Measurements from ENCODE around the gene ENAM. TPM values are rescaled to one million over a fixed set of nuclear protein-coding genes. Genes with fewer than 3 reads are reported as not detected.

ENAM gene
- total and polyA plus RNA-seq, 10 of the 15 experiments (the other 5 are each of a cell fraction or from before 2014, with no cell fraction given) = 0.04 to 1.3 (median 0.21) TPM

DNA sequence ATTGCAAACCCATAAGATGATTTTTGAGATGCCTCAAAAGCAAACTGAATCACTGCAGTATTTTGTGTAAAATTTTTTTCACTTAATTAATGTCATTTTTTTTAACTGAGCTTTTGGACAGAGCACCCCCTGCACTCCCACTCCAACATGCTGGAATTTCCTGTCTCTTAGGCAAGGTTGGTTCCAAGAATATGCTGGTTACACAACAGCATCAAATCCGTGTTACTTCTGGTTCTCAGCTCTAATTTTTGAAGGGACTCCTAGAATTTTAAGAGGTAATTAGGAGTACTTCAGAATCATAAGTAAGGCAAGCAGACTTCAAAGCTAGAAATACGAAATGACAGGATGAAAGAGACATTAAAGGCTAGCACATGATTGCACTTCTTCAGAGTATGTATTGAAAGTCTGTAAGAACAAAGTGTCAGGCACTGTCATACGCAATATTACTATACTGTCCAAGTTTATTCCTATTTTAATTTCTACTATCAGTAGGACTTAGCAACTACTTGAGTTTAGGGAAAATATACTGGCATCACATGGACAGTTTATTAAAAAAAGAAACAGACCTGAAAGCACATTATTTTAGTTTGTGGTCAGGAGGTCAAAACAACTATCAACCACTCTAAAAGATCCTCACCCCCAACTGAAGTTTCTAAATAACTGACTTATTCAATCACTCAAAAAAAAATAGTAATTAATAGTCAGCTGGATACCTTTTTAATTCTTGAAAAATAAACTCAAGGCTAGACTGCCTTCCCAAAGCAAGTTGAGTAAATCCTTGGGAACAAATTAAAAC is 39.4 kb downstream of the ENAM start:
- ChIA-PET RAD21 (ENCODE audit: unreplicated experiment) (interaction anchor here (0.7 to 5.8 kb wide), 6 partner anchors 9 to 161 kb away, joined by 3 to 44 read pairs (median 4); no protein-coding TSS in a partner anchor), POLR2A (interaction anchor here (0.9 to 2.8 kb wide), 6 partner anchors 9 to 68 kb away, joined by 3 to 28 read pairs (median 4); no protein-coding TSS in a partner anchor), CTCF (interaction anchor here (1.0 to 4.4 kb wide), 7 partner anchors 10 to 336 kb away, joined by 3 to 25 read pairs (median 3); partner anchors contain the start of gene GRSF1), SMC1A (ENCODE audit: uncharacterized antibody, unreplicated experiment) (interaction anchor here (0.7 to 13.0 kb wide), 8 partner anchors 12 to 501 kb away, joined by 3 to 170 read pairs (median 4); no protein-coding TSS in a partner anchor)
- Histone ChIP-seq H3K79me2 (ENCODE audit: control insufficient read depth, insufficient read depth, low read length) (peaks cover 11% of the 10 kb centered on the region), H3K9me3 (replicated peaks; ENCODE audit: control insufficient read depth, insufficient read depth, low read length) (no peaks in the 10 kb centered on the region), H4K20me1 (ENCODE audit: control insufficient read depth, insufficient read depth) (no peaks in the 10 kb centered on the region), H3K36me3 (ENCODE audit: control insufficient read depth in 2 of 2, insufficient read depth in 2 of 2, low read length in 1 of 2) (no peaks in the 10 kb centered on the region), H3K9ac (ENCODE audit: control insufficient read depth, insufficient read depth, low read length) (no peak overlapping the region), H3K27me3 (replicated peaks in 1 of 2; ENCODE audit: control insufficient read depth in 2 of 2, insufficient read depth in 2 of 2, low read length in 1 of 2) (no peaks in the 10 kb centered on the region), H3K27ac (ENCODE audit: control insufficient read depth, insufficient read depth) (no peak overlapping the region), H3K4me2 (ENCODE audit: control insufficient read depth, insufficient read depth) (peak overlapping the region; percentile 35; the same call in 1 of the 2 replicates), H3K4me1 (ENCODE audit: control insufficient read depth, insufficient read depth, low read length) (peaks cover 9% of the 10 kb centered on the region), H3K4me3 (no peak overlapping the region), H2AFZ (ENCODE audit: control insufficient read depth, low read depth, low read length) (peak overlapping the region; percentile 26)
- in situ Hi-C loops (cut with MboI) (no loop called here), intact Hi-C loops (cut with micrococcal nuclease; ENCODE audit: unreplicated experiment) (loop anchor here (1.0 kb wide), 1 partner anchor 11 kb away; no protein-coding TSS in a partner anchor)
- FAIRE-seq (no peak), DNase-seq (ENCODE audit: low read depth, low spot score) (no peak), ATAC-seq (peak; percentile 59)
- 41% methylated on average over 3 of the region's 3 CpGs for WGBS (ENCODE audit: insufficient coverage, insufficient replicate concordance, low lambda C conversion rate, missing lambda C conversion rate)
- BruUV-seq (replicated peaks) = no TSS peak
- TF ChIP-seq, protein P1, sequence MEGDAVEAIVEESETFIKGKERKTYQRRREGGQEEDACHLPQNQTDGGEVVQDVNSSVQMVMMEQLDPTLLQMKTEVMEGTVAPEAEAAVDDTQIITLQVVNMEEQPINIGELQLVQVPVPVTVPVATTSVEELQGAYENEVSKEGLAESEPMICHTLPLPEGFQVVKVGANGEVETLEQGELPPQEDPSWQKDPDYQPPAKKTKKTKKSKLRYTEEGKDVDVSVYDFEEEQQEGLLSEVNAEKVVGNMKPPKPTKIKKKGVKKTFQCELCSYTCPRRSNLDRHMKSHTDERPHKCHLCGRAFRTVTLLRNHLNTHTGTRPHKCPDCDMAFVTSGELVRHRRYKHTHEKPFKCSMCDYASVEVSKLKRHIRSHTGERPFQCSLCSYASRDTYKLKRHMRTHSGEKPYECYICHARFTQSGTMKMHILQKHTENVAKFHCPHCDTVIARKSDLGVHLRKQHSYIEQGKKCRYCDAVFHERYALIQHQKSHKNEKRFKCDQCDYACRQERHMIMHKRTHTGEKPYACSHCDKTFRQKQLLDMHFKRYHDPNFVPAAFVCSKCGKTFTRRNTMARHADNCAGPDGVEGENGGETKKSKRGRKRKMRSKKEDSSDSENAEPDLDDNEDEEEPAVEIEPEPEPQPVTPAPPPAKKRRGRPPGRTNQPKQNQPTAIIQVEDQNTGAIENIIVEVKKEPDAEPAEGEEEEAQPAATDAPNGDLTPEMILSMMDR (IDR thresholded peaks at IDR 0.05 in 2 of 3, conservative IDR thresholded peaks at IDR 0.05 in 1 of 3; ENCODE audit: control insufficient read depth in 2 of 3, extremely low read depth in 1 of 3, insufficient read depth in 1 of 3, low read depth in 3 of 3, low read length in 3 of 3) = no peak
- no peak for TF ChIP-seq RELA (IDR thresholded peaks at IDR 0.05; ENCODE audit: borderline replicate concordance, partially characterized antibody)
- 0 out of 2 replicates have a peak, but pooled peaks have one; percentile 34 for TF ChIP-seq ZNF384 (IDR thresholded peaks at IDR 0.05; ENCODE audit: borderline replicate concordance, low read depth, low read length)
- TF ChIP-seq, protein P2, sequence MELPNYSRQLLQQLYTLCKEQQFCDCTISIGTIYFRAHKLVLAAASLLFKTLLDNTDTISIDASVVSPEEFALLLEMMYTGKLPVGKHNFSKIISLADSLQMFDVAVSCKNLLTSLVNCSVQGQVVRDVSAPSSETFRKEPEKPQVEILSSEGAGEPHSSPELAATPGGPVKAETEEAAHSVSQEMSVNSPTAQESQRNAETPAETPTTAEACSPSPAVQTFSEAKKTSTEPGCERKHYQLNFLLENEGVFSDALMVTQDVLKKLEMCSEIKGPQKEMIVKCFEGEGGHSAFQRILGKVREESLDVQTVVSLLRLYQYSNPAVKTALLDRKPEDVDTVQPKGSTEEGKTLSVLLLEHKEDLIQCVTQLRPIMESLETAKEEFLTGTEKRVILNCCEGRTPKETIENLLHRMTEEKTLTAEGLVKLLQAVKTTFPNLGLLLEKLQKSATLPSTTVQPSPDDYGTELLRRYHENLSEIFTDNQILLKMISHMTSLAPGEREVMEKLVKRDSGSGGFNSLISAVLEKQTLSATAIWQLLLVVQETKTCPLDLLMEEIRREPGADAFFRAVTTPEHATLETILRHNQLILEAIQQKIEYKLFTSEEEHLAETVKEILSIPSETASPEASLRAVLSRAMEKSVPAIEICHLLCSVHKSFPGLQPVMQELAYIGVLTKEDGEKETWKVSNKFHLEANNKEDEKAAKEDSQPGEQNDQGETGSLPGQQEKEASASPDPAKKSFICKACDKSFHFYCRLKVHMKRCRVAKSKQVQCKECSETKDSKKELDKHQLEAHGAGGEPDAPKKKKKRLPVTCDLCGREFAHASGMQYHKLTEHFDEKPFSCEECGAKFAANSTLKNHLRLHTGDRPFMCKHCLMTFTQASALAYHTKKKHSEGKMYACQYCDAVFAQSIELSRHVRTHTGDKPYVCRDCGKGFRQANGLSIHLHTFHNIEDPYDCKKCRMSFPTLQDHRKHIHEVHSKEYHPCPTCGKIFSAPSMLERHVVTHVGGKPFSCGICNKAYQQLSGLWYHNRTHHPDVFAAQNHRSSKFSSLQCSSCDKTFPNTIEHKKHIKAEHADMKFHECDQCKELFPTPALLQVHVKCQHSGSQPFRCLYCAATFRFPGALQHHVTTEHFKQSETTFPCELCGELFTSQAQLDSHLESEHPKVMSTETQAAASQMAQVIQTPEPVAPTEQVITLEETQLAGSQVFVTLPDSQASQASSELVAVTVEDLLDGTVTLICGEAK (IDR thresholded peaks at IDR 0.05; ENCODE audit: borderline replicate concordance) = no peak
- TF ChIP-seq STAT3 (IDR thresholded peaks at IDR 0.05; ENCODE audit: low read depth, low read length) = no peak
- TF ChIP-seq NFIC (IDR thresholded peaks at IDR 0.05; ENCODE audit: low read depth, low read length) = peak; percentile 62
- TF ChIP-seq, protein P3, sequence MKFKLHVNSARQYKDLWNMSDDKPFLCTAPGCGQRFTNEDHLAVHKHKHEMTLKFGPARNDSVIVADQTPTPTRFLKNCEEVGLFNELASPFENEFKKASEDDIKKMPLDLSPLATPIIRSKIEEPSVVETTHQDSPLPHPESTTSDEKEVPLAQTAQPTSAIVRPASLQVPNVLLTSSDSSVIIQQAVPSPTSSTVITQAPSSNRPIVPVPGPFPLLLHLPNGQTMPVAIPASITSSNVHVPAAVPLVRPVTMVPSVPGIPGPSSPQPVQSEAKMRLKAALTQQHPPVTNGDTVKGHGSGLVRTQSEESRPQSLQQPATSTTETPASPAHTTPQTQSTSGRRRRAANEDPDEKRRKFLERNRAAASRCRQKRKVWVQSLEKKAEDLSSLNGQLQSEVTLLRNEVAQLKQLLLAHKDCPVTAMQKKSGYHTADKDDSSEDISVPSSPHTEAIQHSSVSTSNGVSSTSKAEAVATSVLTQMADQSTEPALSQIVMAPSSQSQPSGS (IDR thresholded peaks at IDR 0.05; ENCODE audit: low read length) = peak; percentile 37; the same call in 1 of the 2 replicates
- no peak for TF ChIP-seq TCF7 (IDR thresholded peaks at IDR 0.05; ENCODE audit: borderline replicate concordance)
- TF ChIP-seq, protein P4, sequence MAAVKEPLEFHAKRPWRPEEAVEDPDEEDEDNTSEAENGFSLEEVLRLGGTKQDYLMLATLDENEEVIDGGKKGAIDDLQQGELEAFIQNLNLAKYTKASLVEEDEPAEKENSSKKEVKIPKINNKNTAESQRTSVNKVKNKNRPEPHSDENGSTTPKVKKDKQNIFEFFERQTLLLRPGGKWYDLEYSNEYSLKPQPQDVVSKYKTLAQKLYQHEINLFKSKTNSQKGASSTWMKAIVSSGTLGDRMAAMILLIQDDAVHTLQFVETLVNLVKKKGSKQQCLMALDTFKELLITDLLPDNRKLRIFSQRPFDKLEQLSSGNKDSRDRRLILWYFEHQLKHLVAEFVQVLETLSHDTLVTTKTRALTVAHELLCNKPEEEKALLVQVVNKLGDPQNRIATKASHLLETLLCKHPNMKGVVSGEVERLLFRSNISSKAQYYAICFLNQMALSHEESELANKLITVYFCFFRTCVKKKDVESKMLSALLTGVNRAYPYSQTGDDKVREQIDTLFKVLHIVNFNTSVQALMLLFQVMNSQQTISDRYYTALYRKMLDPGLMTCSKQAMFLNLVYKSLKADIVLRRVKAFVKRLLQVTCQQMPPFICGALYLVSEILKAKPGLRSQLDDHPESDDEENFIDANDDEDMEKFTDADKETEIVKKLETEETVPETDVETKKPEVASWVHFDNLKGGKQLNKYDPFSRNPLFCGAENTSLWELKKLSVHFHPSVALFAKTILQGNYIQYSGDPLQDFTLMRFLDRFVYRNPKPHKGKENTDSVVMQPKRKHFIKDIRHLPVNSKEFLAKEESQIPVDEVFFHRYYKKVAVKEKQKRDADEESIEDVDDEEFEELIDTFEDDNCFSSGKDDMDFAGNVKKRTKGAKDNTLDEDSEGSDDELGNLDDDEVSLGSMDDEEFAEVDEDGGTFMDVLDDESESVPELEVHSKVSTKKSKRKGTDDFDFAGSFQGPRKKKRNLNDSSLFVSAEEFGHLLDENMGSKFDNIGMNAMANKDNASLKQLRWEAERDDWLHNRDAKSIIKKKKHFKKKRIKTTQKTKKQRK (IDR thresholded peaks at IDR 0.05; ENCODE audit: low read depth, low read length) = no peak
- TF ChIP-seq CREM (IDR thresholded peaks at IDR 0.05; ENCODE audit: low read depth) = no peak

Measured in GM12878 (cell line).